ENCODE measurements around the gene ABI2.
"Not testable (repeated sequence)": the region's sequence is repeated elsewhere in the genome, so short reads cannot be mapped to it uniquely, and the experiment has no call there.

ABI2 gene

DNA sequence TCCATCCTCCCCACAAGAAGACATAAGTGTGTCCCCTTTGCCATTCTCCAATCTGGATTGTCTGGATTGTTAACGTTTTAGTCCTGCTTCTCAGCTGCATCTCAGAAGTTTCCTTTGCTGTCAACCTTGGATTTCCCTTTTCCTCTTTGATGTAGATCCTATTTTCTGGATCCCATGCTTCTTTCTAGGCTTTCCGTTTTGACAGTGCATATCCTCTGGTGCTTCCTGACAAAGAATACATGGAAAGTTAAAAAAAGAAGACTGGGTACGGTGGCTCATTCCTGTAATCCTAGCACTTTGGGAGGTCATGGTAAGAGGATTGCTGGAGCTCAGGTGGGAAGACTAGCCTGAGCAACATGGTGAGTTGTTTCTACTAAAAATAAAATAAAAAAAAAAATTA is 26.8 kb downstream of the ABI2 start:
- TF ChIP-seq, protein P1, sequence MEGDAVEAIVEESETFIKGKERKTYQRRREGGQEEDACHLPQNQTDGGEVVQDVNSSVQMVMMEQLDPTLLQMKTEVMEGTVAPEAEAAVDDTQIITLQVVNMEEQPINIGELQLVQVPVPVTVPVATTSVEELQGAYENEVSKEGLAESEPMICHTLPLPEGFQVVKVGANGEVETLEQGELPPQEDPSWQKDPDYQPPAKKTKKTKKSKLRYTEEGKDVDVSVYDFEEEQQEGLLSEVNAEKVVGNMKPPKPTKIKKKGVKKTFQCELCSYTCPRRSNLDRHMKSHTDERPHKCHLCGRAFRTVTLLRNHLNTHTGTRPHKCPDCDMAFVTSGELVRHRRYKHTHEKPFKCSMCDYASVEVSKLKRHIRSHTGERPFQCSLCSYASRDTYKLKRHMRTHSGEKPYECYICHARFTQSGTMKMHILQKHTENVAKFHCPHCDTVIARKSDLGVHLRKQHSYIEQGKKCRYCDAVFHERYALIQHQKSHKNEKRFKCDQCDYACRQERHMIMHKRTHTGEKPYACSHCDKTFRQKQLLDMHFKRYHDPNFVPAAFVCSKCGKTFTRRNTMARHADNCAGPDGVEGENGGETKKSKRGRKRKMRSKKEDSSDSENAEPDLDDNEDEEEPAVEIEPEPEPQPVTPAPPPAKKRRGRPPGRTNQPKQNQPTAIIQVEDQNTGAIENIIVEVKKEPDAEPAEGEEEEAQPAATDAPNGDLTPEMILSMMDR (IDR thresholded peaks at IDR 0.05; ENCODE audit: insufficient read depth, low read depth, low read length, missing control alignments) = no peak
- DNase-seq (ENCODE audit: low read depth) = no peak
- H3K4me3 ChIP-seq (ENCODE audit: low read depth, low read length) = no peak overlapping the region

DNA sequence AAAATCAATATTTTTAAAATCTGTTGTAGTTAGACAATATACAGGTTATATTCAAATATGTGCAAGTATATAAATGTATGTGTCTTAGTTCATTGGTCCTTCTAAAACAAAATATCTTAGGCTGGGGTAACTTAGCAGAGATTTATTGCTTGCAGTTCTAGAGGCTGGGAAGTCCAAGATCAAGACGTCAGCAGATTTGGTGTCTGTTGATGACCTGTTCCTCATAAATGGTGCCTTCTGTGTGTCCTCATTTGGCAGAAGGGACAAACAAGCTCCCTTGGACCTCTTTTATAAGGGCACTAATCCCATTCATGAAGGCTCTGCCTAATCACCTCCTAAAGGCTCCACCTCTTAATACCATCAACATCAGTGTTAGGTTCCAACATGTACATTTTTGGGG is 31.3 kb downstream of the ABI2 start:
- TF ChIP-seq, protein P1 (IDR thresholded peaks at IDR 0.05; ENCODE audit: insufficient read depth, low read depth, low read length, missing control alignments) = no peak
- no peak overlapping the region for H3K4me3 ChIP-seq (ENCODE audit: low read depth, low read length)
- no peak for DNase-seq (ENCODE audit: low read depth)

DNA sequence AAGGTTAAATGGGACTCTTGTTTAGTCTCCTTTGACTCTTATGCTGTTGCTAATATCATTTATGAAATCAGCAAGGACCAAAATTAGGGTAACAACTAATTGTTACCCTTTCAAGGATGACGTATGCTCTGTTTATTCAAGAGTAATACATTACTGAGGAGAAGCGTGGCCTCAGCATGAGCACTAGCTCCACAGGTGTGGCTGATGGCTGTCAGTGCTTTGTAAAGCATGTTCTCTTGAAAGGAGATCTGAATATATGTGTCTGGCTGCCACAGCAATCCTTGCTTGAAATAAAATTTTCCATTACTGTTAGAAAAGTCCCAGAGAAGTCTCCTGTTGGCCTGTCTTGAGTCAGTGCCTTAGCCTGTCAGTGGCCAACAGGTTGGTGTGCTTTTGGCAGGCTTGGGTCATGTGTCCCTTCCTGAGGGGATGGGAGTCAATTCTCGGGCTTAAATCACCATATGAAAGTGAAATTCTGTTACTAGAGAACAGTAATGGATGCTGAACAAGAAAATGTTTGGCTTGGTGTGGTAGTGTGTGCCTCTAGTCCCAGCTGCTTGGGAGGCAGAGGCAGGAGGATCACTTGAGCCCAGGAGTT is 32.7 kb downstream of the ABI2 start:
- TF ChIP-seq, protein P1 (IDR thresholded peaks at IDR 0.05; ENCODE audit: insufficient read depth, low read depth, low read length, missing control alignments) = no peak
- H3K4me3 ChIP-seq (ENCODE audit: low read depth, low read length) = no peak overlapping the region
- DNase-seq (ENCODE audit: low read depth) = peak; percentile 21

DNA sequence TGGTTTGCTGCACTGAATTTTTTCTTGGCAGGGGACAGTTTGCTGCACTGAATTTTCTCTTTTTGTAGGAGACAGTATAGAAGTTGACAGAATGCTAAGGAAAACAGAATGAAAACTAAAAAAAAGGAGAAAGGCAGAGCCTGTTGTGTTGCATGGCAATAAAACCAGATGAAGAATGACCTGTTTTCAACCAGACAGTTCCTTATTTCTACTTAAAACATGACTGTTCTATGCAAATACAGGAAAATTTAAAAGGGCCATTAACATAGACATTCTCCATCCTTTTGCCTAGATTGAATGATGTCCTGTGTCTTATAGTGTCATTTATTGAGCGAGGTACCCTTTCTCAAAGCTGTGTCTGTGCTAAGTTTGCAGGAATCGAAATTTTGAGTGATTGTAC is 33.3 kb downstream of the ABI2 start:
- TF ChIP-seq, protein P1 (IDR thresholded peaks at IDR 0.05; ENCODE audit: insufficient read depth, low read depth, low read length, missing control alignments) = no peak
- DNase-seq (ENCODE audit: low read depth) = no peak
- no peak overlapping the region for H3K4me3 ChIP-seq (ENCODE audit: low read depth, low read length)

DNA sequence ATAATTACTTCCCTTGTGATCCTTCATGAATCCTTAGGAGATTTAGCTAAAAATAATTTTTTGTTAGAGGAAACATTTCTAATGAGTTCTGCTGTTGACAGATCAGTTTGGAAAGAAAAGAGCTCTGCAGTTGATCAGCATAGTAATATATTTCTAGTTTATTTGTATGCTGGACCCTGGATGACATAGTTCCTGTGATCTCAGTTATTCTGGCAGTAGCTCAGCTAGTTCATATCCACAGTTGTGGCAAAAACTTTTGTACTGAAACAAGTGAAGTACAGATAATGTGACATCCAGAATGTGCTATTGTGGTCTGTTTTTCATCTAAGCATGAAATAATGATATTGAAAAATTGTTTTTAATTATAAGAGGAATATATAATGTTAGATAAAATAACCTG is 33.7 kb downstream of the ABI2 start:
- H3K4me3 ChIP-seq (ENCODE audit: low read depth, low read length) = no peak overlapping the region
- TF ChIP-seq, protein P1 (IDR thresholded peaks at IDR 0.05; ENCODE audit: insufficient read depth, low read depth, low read length, missing control alignments) = no peak
- DNase-seq (ENCODE audit: low read depth) = no peak

GRCh38 chr2:203366639-203367466 is 38.7 kb downstream of the ABI2 start:
- no peak for DNase-seq (ENCODE audit: low read depth)
- no peak overlapping the region for H3K4me3 ChIP-seq (ENCODE audit: low read depth, low read length)
- TF ChIP-seq, protein P1 (IDR thresholded peaks at IDR 0.05; ENCODE audit: insufficient read depth, low read depth, low read length, missing control alignments) = no peak

GRCh38 chr2:203372706-203373105 is 44.5 kb downstream of the ABI2 start:
- not testable (repeated sequence) for DNase-seq (ENCODE audit: low read depth); H3K4me3 ChIP-seq (ENCODE audit: low read depth, low read length)
